NCI-H2029 treated with DMSO at 0.1 percent for 48 hours (cell line): ENCODE results near the gene GAN.
"Not testable (repeated sequence)": the region's sequence is repeated elsewhere in the genome, so short reads cannot be mapped to it uniquely, and the experiment has no call there.

ENCODE experiments used
- DNase-seq: peaks from one replicate; lab custom pipeline; 2025; lab: John Stamatoyannopoulos, UW

GAN gene

GRCh38 chr16:81397879-81398520 is 83.2 kb downstream of the GAN start:
- DNase-seq = no peak

- no peak for DNase-seq
Observed at GRCh38 chr16:81399909-81400308, 85.1 kb downstream of the GAN start.

- no peak for DNase-seq
Observed at GRCh38 chr16:81401035-81401950, 86.5 kb downstream of the GAN start.

- DNase-seq = no peak
Observed at GRCh38 chr16:81403208-81403600, 88.4 kb downstream of the GAN start.

GRCh38 chr16:81403601-81404391 is 89.0 kb downstream of the GAN start:
- DNase-seq = peak; percentile 2

- DNase-seq = not testable (repeated sequence)
Observed at GRCh38 chr16:81405002-81405401, 90.2 kb downstream of the GAN start.

- no peak for DNase-seq
Observed at GRCh38 chr16:81405702-81406113, 90.9 kb downstream of the GAN start.

- DNase-seq = no peak
Observed at GRCh38 chr16:81408409-81408950, 93.7 kb downstream of the GAN start.

- DNase-seq = no peak
Observed at GRCh38 chr16:81409016-81409556, 94.3 kb downstream of the GAN start.

GRCh38 chr16:81410643-81411293 is 96.0 kb downstream of the GAN start:
- no peak for DNase-seq

- no peak for DNase-seq
Observed at GRCh38 chr16:81413245-81413990, 98.7 kb downstream of the GAN start.

- no peak for DNase-seq
Observed at GRCh38 chr16:81415751-81416150, 101.0 kb downstream of the GAN start.

- no peak for DNase-seq
Observed at GRCh38 chr16:81416749-81417148, 102.0 kb downstream of the GAN start.

- DNase-seq = no peak
Observed at GRCh38 chr16:81417210-81417609, 102.4 kb downstream of the GAN start.

- no peak for DNase-seq
Observed at GRCh38 chr16:81419806-81420205, 105.0 kb downstream of the GAN start.

- DNase-seq = no peak
Observed at GRCh38 chr16:81421126-81421525, 106.4 kb downstream of the GAN start.

- DNase-seq = no peak
Observed at GRCh38 chr16:81421536-81421935, 106.8 kb downstream of the GAN start.

GRCh38 chr16:81422153-81422552 is 107.4 kb downstream of the GAN start:
- not testable (repeated sequence) for DNase-seq

GRCh38 chr16:81424771-81425170 is 110.0 kb downstream of the GAN start:
- no peak for DNase-seq

- no peak for DNase-seq
Observed at GRCh38 chr16:81427219-81427618, 112.5 kb downstream of the GAN start.

- no peak for DNase-seq
Observed at GRCh38 chr16:81429045-81429521, 114.3 kb downstream of the GAN start.
